HepG2 (cell line): ENCODE data around the gene KLHL21. TPM values are rescaled to one million over a fixed set of nuclear protein-coding genes. Genes with fewer than 3 reads are reported as not detected.

ENCODE experiments used
- ATAC-seq: fragments of 200-7000 bp; cut with Tn5 transposase; 3 replicates; pipeline ENCODE4 v1.9.1; 2020; ENCODE audit warnings: mild to moderate bottlenecking, moderate library complexity
- Bru-seq: library from RNA; stranded (reverse); fragments of 400-500 nt; gene quantifications from one replicate; lab custom pipeline; 2021; lab: Mats Ljungman, UMichigan
- BruChase-seq, 2 experiments: library from RNA; stranded (reverse); fragments of 400-500 nt; gene quantifications; one replicate each; lab custom pipeline; 2021; lab: Mats Ljungman, UMichigan
- BruUV-seq: library from RNA; stranded (reverse); fragments of 400-500 nt; replicated peaks from 2 replicates; lab custom pipeline; 2021; lab: Mats Ljungman, UMichigan
- CTCF ChIA-PET: fragments of 300-600 bp; formaldehyde crosslinking; extraction: SDS; loops from one replicate; lab custom pipeline; 2021; ENCODE audit warnings: low total read pairs, inconsistent platforms, low intra/inter-chr PET ratio; lab: Yijun Ruan, JAX
- POLR2A ChIA-PET: fragments of 350-600 bp; sonication (Branson Sonifier 250); formaldehyde crosslinking; loops from one replicate; lab custom pipeline; 2020; ENCODE audit warnings: antibody characterized with exemption, inconsistent platforms; lab: Yijun Ruan, JAX
- DNase-seq: peaks from one replicate; pipeline ENCODE4 v3.0.0-alpha.2; 2015; ENCODE audit warnings: low spot score
- FAIRE-seq: peaks from 3 replicates; lab custom pipeline; 2011; peaks lifted over from hg19 to GRCh38; lab: Jason Lieb, UNC
- H2AFZ ChIP-seq: one replicate; pipeline ENCODE4 v1.6.1; 2011; ENCODE audit warnings: low read length, inconsistent platforms
- H3K27ac ChIP-seq: fragments of 300-600 bp; 3 replicates; pipeline ENCODE4 v1.8.0; 2011; ENCODE audit warnings: mixed run types, mild to moderate bottlenecking, mixed read lengths, low read length, inconsistent platforms; ENCODE audit not compliant: insufficient read depth; ENCODE audit errors: extremely low read length
- H3K27me3 ChIP-seq, 2 experiments: fragments of 200-600 bp in 1 of 2; 2 replicates in 1 of 2; 3 replicates in 1 of 2; pipeline versions ENCODE4 v1.6.0 to v1.8.0; 2011; ENCODE audit warnings: low read length in 2 of 2, mild to moderate bottlenecking in 2 of 2, moderate library complexity in 2 of 2, inconsistent platforms in 1 of 2; ENCODE audit not compliant: insufficient read depth in 2 of 2, control insufficient read depth in 1 of 2
- H3K36me3 ChIP-seq, 2 experiments: fragments of 200-600 bp in 1 of 2; replicated peaks in 1 of 2; 2 replicates in 1 of 2; 3 replicates in 1 of 2; pipeline versions ENCODE4 v1.5.1 to v1.8.0; 2011; ENCODE audit warnings: low read length in 2 of 2, inconsistent platforms in 1 of 2; ENCODE audit not compliant: insufficient read depth in 2 of 2, control insufficient read depth in 1 of 2
- H3K4me1 ChIP-seq: 2 replicates; pipeline ENCODE4 v1.5.1; 2012; ENCODE audit warnings: low read length, inconsistent platforms; ENCODE audit not compliant: insufficient read depth
- H3K4me2 ChIP-seq: 2 replicates; pipeline ENCODE4 v1.6.0; 2011; ENCODE audit warnings: low read depth, low read length, inconsistent platforms
- H3K4me3 ChIP-seq, 3 experiments: fragments of 200-600 bp in 1 of 3; sonication (generic), shearing (Covaris generic) in 1 of 3; replicated peaks in 1 of 3; 2 replicates each; pipeline ENCODE4 v1.5.1; 2011 to 2016; ENCODE audit warnings: low read length in 3 of 3, inconsistent platforms in 2 of 3, low read depth in 2 of 3, mild to moderate bottlenecking in 2 of 3, control low read depth in 1 of 3, mixed read lengths in 1 of 3; ENCODE audit not compliant: insufficient read depth in 1 of 3
- H3K79me2 ChIP-seq: one replicate; pipeline ENCODE4 v1.6.1; 2011; ENCODE audit warnings: low read length, inconsistent platforms; ENCODE audit not compliant: insufficient read depth
- H3K9ac ChIP-seq: 2 replicates; pipeline ENCODE4 v1.6.0; 2011; ENCODE audit warnings: mild to moderate bottlenecking, low read depth, low read length, inconsistent platforms; ENCODE audit not compliant: insufficient read depth
- H3K9me3 ChIP-seq: 2 replicates; pipeline ENCODE4 v1.5.1; 2012; ENCODE audit warnings: mild to moderate bottlenecking, low read length
- H4K20me1 ChIP-seq: 2 replicates; pipeline ENCODE4 v1.6.0; 2011; ENCODE audit warnings: inconsistent platforms, mild to moderate bottlenecking, low read length, moderate library complexity; ENCODE audit not compliant: insufficient read depth
- ARNTL ChIP-seq: sonication (generic); formaldehyde crosslinking; IDR thresholded peaks from 2 replicates; pipeline ENCODE4 v1.4.0; 2020; ENCODE audit warnings: mild to moderate bottlenecking, missing genetic modification reagents
- CHCHD3 ChIP-seq: sonication (generic); formaldehyde crosslinking; IDR thresholded peaks from 2 replicates; pipeline ENCODE4 v1.8.0; 2022; ENCODE audit warnings: mild to moderate bottlenecking, missing genetic modification reagents, moderate library complexity
- IKZF4 ChIP-seq: sonication (generic); formaldehyde crosslinking; IDR thresholded peaks from 2 replicates; pipeline ENCODE4 v1.5.1; 2020; ENCODE audit warnings: borderline replicate concordance, mild to moderate bottlenecking, low read depth, missing genetic modification reagents; ENCODE audit errors: not compliant biosample characterization
- KAT8 ChIP-seq: IDR thresholded peaks from 2 replicates; pipeline ENCODE4 v1.6.1; 2016; ENCODE audit warnings: missing genetic modification reagents, missing compliant biosample characterization
- MXD1 ChIP-seq: sonication (generic); formaldehyde crosslinking; IDR thresholded peaks from 2 replicates; pipeline ENCODE4 v1.4.0; 2020; ENCODE audit warnings: mild to moderate bottlenecking, missing genetic modification reagents
- MZF1 ChIP-seq: sonication (generic); formaldehyde crosslinking; IDR thresholded peaks from 2 replicates; pipeline ENCODE4 v1.8.1; 2023; ENCODE audit warnings: mild to moderate bottlenecking, missing genetic modification reagents, borderline replicate concordance
- NONO ChIP-seq, 2 experiments: fragments of 450-650 bp in 1 of 2; sonication (generic) in 1 of 2; formaldehyde crosslinking in 1 of 2; IDR thresholded peaks in 1 of 2; conservative IDR thresholded peaks in 1 of 2; 2 replicates each; pipeline versions ENCODE4 v1.6.1 to v1.8.0; 2017 to 2022; ENCODE audit warnings: mild to moderate bottlenecking in 1 of 2, missing genetic modification reagents in 1 of 2, moderate library complexity in 1 of 2
- PRMT3 ChIP-seq: sonication (generic); formaldehyde crosslinking; IDR thresholded peaks from 2 replicates; pipeline ENCODE4 v1.8.1; 2022; ENCODE audit warnings: low read depth, mild to moderate bottlenecking, moderate library complexity, missing genetic modification reagents, borderline replicate concordance
- SALL1 ChIP-seq: sonication (generic); formaldehyde crosslinking; IDR thresholded peaks from 2 replicates; pipeline ENCODE4 v1.8.0; 2022; ENCODE audit warnings: mild to moderate bottlenecking, missing genetic modification reagents
- SIX4 ChIP-seq: sonication (generic); formaldehyde crosslinking; IDR thresholded peaks from 2 replicates; pipeline ENCODE4 v1.4.0; 2020; ENCODE audit warnings: missing genetic modification reagents
- SNAPC2 ChIP-seq: sonication (generic); formaldehyde crosslinking; IDR thresholded peaks from 2 replicates; pipeline ENCODE4 v1.8.1; 2022; ENCODE audit warnings: mild to moderate bottlenecking, missing genetic modification reagents
- ZNF317 ChIP-seq: sonication (generic); formaldehyde crosslinking; IDR thresholded peaks from 2 replicates; pipeline ENCODE4 v1.5.0; 2020; ENCODE audit warnings: mild to moderate bottlenecking, missing genetic modification reagents
- ZNF530 ChIP-seq: sonication (generic); formaldehyde crosslinking; IDR thresholded peaks from 2 replicates; pipeline ENCODE4 v1.5.0; 2020; ENCODE audit warnings: low read depth, mild to moderate bottlenecking, missing genetic modification reagents
- ZNF616 ChIP-seq: sonication (generic); formaldehyde crosslinking; IDR thresholded peaks from 2 replicates; pipeline ENCODE4 v1.5.0; 2020; ENCODE audit warnings: low read depth, mild to moderate bottlenecking, missing genetic modification reagents
- ZNF639 ChIP-seq: conservative IDR thresholded peaks from 2 replicates; pipeline ENCODE4 v1.6.1; 2018; ENCODE audit warnings: missing genetic modification reagents
- ZNF776 ChIP-seq: sonication (generic); formaldehyde crosslinking; IDR thresholded peaks from 2 replicates; pipeline ENCODE4 v1.4.0; 2020; ENCODE audit warnings: mild to moderate bottlenecking, missing genetic modification reagents
- WGBS: methylation state at CpG from one replicate; pipeline ENCODE4 v1.1.6; 2017; ENCODE audit warnings: low lambda C conversion rate; 5-methylcytosine and 5-hydroxymethylcytosine counted together
- in situ Hi-C: cut with HindIII; loops from 2 replicates; pipeline ENCODE4 v1.10.0; 2017; ENCODE audit warnings: low pct_unique_long_range_greater_than_20kb; ENCODE audit not compliant: extremely low pct_ligation_motif_present
- intact Hi-C: fragments of 100-400 bp; cut with micrococcal nuclease; formaldehyde crosslinking; loops from one replicate; pipeline ENCODE4 v1.10.0; 2022; ENCODE audit not compliant: unreplicated experiment
- long read RNA-seq, 2 experiments: library from RNA in 1 of 2; library from polyadenylated mRNA in 1 of 2; stranded (forward) in 1 of 2; unstranded in 1 of 2; transcript quantifications; one replicate each; pipeline ENCODE4 v2.0.0, GENCODE V29; 2019 to 2022
- polyA minus RNA-seq, 3 experiments: library from RNA; depleted of rRNA, polyadenylated mRNA; stranded (reverse); fragments of >200 nt; gene quantifications; 2 replicates each; pipeline ENCODE4 v1.2.3, GENCODE V29; 2011; ENCODE audit warnings: low replicate concordance in 1 of 3
- polyA plus RNA-seq, 8 experiments: library from polyadenylated mRNA; depleted of rRNA in 3 of 8; stranded (reverse) in 7 of 8; unstranded in 1 of 8; fragments of >200 nt; fragmentation: Illumina TruSeq in 4 of 8; extraction: Trizol in 4 of 8; gene quantifications; 2 replicates each; pipeline versions ENCODE4 v1.2.1 to v1.2.3, GENCODE V29; 2011 to 2016; ENCODE audit warnings: low read depth in 4 of 8, missing spikeins in 1 of 8, mixed read lengths in 1 of 8; ENCODE audit not compliant: insufficient read depth in 1 of 8
- total RNA-seq, 5 experiments: library from RNA; depleted of rRNA; stranded (reverse); fragments of >200 nt; fragmentation: Illumina TruSeq; extraction: Trizol; gene quantifications; 2 replicates each; pipeline ENCODE4 v1.2.3, GENCODE V29; 2016; ENCODE audit warnings: low read depth in 1 of 5

KLHL21 gene
- 20.9 and 25.0 TPM in 2 replicates for total RNA-seq (2016; rRNA removed; fragmentation: Illumina TruSeq; extraction: Trizol)
- total RNA-seq (2016; cell fraction: cytosol; rRNA removed; fragmentation: Illumina TruSeq; extraction: Trizol; ENCODE audit: low read depth), result 4.1 and 5.1 TPM in 2 replicates
- 16.6 and 24.3 TPM in 2 replicates for total RNA-seq (2016; cell fraction: insoluble cytoplasmic fraction; rRNA removed; fragmentation: Illumina TruSeq; extraction: Trizol)
- 11.5 and 11.6 TPM in 2 replicates for total RNA-seq (2016; cell fraction: membrane; rRNA removed; fragmentation: Illumina TruSeq; extraction: Trizol)
- 22.1 and 26.1 TPM in 2 replicates for total RNA-seq (2016; cell fraction: nucleus; rRNA removed; fragmentation: Illumina TruSeq; extraction: Trizol)
- polyA plus RNA-seq (2011; rRNA removed), result 14.8 and 19.9 TPM in 2 replicates
- 10.9 and 14.4 TPM in 2 replicates for polyA plus RNA-seq (2011; cell fraction: cytosol; rRNA removed)
- 95.0 and 99.0 TPM in 2 replicates for polyA plus RNA-seq (2011; cell fraction: nucleus; rRNA removed)
- polyA plus RNA-seq (2012), result 13.7 and 34.6 TPM in 2 replicates
- 2.2 and 2.8 TPM in 2 replicates for polyA plus RNA-seq (2016; cell fraction: cytosol; fragmentation: Illumina TruSeq; extraction: Trizol; ENCODE audit: low read depth)
- 14.0 and 18.0 TPM in 2 replicates for polyA plus RNA-seq (2016; cell fraction: insoluble cytoplasmic fraction; fragmentation: Illumina TruSeq; extraction: Trizol; ENCODE audit: low read depth)
- polyA plus RNA-seq (2016; cell fraction: membrane; fragmentation: Illumina TruSeq; extraction: Trizol; ENCODE audit: low read depth), result 4.8 and 5.2 TPM in 2 replicates
- polyA plus RNA-seq (2016; cell fraction: nucleus; fragmentation: Illumina TruSeq; extraction: Trizol; ENCODE audit: insufficient read depth, low read depth), result 41.5 and 42.6 TPM in 2 replicates
- 28.3 and 69.9 TPM in 2 replicates for polyA minus RNA-seq (2011; rRNA and poly(A)+ RNA removed; ENCODE audit: low replicate concordance)
- 21.0 and 26.5 TPM in 2 replicates for polyA minus RNA-seq (2011; cell fraction: cytosol; rRNA and poly(A)+ RNA removed)
- polyA minus RNA-seq (2011; cell fraction: nucleus; rRNA and poly(A)+ RNA removed), result 34.2 and 40.8 TPM in 2 replicates
- percentile 76 among the genes with signal in this experiment for Bru-seq, nascent RNA
- percentile 81 among the genes with signal in this experiment for BruChase-seq, experiment 1, labeled RNA remaining after a 6-hour chase
- BruChase-seq, experiment 2, labeled RNA remaining after a 2-hour chase, result percentile 88 among the genes with signal in this experiment
- long read RNA-seq, experiment 1, full-length matches to known transcripts, result 4 of 19 reads
- long read RNA-seq, experiment 1, partial matches to known transcripts, result 15 of 19 reads
- long read RNA-seq, experiment 1, other reads (novel, unspliced or antisense), result 0 of 19 reads
- long read RNA-seq, experiment 2, full-length matches to known transcripts, result 59 of 107 reads
- long read RNA-seq, experiment 2, partial matches to known transcripts, result 4 of 107 reads
- long read RNA-seq, experiment 2, other reads (novel, unspliced or antisense), result 44 of 107 reads

GRCh38 chr1:6602669-6603237 lies at the start of gene KLHL21:
Gene KLHL21 (minus strand): TSS chr1:6602869. CDS start chr1:6602817, 52 bp downstream.
- in situ Hi-C loops, result no loop called here
- peak; percentile 60 for ATAC-seq
- POLR2A ChIA-PET, result interaction anchor here (0.6 to 7.1 kb wide), 14 partner anchors 9 to 182 kb away, joined by 3 to 113 read pairs (median 4); partner anchors contain the start of genes CAMTA1, NOL9, PHF13 and PLEKHG5
- H4K20me1 ChIP-seq, result peaks cover 30% of the 10 kb centered on the region
- H3K4me2 ChIP-seq, result peak within 1 kb of the TSS; percentile 98
- FAIRE-seq, result no peak
- peak; percentile 73 for DNase-seq
- H3K27ac ChIP-seq, result peak within 1 kb of the TSS; percentile 100
- intact Hi-C loops, result loop anchor here (1.0 kb wide), 1 partner anchor 32 kb away; no protein-coding TSS in a partner anchor
- H3K36me3 ChIP-seq, result peaks cover 7 to 17% of the 10 kb centered on the region in 2 experiments
- CTCF ChIA-PET, result no interaction called here
- H2AFZ ChIP-seq, result no peak within 1 kb of the TSS
- WGBS, result no CpG with 5 or more reads among the region's 84 CpGs
- H3K9ac ChIP-seq, result peak within 1 kb of the TSS; percentile 97
- peak within 1 kb of the TSS; percentile 77 to 93 (median 92) for H3K4me3 ChIP-seq
- H3K9me3 ChIP-seq, result no peaks in the 10 kb centered on the region
- peaks cover 44% of the 10 kb centered on the region for H3K79me2 ChIP-seq
- no peaks in the 10 kb centered on the region; a peak in 1 of 5 replicates for H3K27me3 ChIP-seq
- H3K4me1 ChIP-seq, result peaks cover 47% of the 10 kb centered on the region
- BruUV-seq, result no TSS peak
- TF ChIP-seq IKZF4 (no peak), NONO (IDR thresholded peaks at IDR 0.05) (no peak), NONO (CRISPR knock-in tag; conservative IDR thresholded peaks at IDR 0.05) (peak; percentile 66; the same call in 1 of the 2 replicates), ZNF317 (CRISPR knock-in tag) (no peak), SNAPC2 (peak; percentile 53; the same call in 1 of the 2 replicates), SALL1 (peak; percentile 67; the same call in 1 of the 2 replicates), MXD1 (CRISPR knock-in tag) (peak; percentile 4; the same call in 1 of the 2 replicates), ZNF616 (peak; percentile 14; the same call in 1 of the 2 replicates), KAT8 (CRISPR knock-in tag) (peak; percentile 30; the same call in 1 of the 2 replicates), ARNTL (CRISPR knock-in tag) (peak; percentile 36; the same call in 1 of the 2 replicates), SIX4 (CRISPR knock-in tag) (0 out of 2 replicates have a peak, but pooled peaks have one; percentile 38), ZNF776 (CRISPR knock-in tag) (no peak), ZNF639 (CRISPR knock-in tag) (0 out of 2 replicates have a peak, but pooled peaks have one; percentile 57), PRMT3 (CRISPR knock-in tag) (peak; percentile 93; the same call in 1 of the 2 replicates), MZF1 (no peak), ZNF530 (CRISPR knock-in tag) (no peak), CHCHD3 (peak; percentile 18; the same call in 1 of the 2 replicates)
